PC-9 (cell line): ENCODE results near the gene EPHA4. TPM values are rescaled to one million over a fixed set of nuclear protein-coding genes. Genes with fewer than 3 reads are reported as not detected.

Experiments used
- BruUV-seq: library from RNA; stranded (reverse); fragments of 400-500 nt; replicated peaks from 2 replicates; lab custom pipeline; 2021; lab: Mats Ljungman, UMichigan
- CTCF ChIA-PET: fragments of 300-600 bp; sonication (Branson Sonifier 250); formaldehyde crosslinking; loops from one replicate; lab custom pipeline; 2022; ENCODE audit warnings: antibody characterized with exemption; lab: Charles Lee
- POLR2A ChIA-PET: fragments of 300-600 bp; sonication (Branson Sonifier 250); formaldehyde crosslinking; loops from one replicate; lab custom pipeline; 2022; ENCODE audit warnings: antibody characterized with exemption; ENCODE audit not compliant: unreplicated experiment; lab: Charles Lee
- DNase-seq, 2 experiments: peaks; one replicate each; pipeline versions ENCODE4 v3.0.0 to v3.0.0-alpha.2; 2015 to 2022; ENCODE audit warnings: mixed read lengths in 1 of 2
- H2AFZ ChIP-seq: fragments of 200-600 bp; sonication (generic); 2 replicates; pipeline ENCODE4 v1.8.1; 2017; ENCODE audit warnings: antibody characterized with exemption
- H3F3A ChIP-seq: fragments of 200-600 bp; sonication (generic); 2 replicates; pipeline ENCODE4 v1.8.1; 2017; ENCODE audit warnings: antibody characterized with exemption, mild to moderate bottlenecking, low read depth; ENCODE audit not compliant: insufficient read depth
- H3K27ac ChIP-seq: fragments of 200-600 bp; sonication (generic); 2 replicates; pipeline ENCODE4 v1.6.1; 2016; ENCODE audit warnings: mixed run types
- H3K27me3 ChIP-seq: fragments of 200-600 bp; sonication (generic); 2 replicates; pipeline ENCODE4 v1.6.1; 2016; ENCODE audit warnings: low read depth, mixed run types; ENCODE audit not compliant: insufficient read depth
- H3K36me3 ChIP-seq: fragments of 200-600 bp; sonication (generic); 2 replicates; pipeline ENCODE4 v1.6.1; 2016; ENCODE audit warnings: low read depth, mixed run types
- H3K4me1 ChIP-seq: fragments of 200-600 bp; sonication (generic); replicated peaks from 2 replicates; pipeline ENCODE4 v1.6.1; 2016; ENCODE audit warnings: mixed run types; ENCODE audit not compliant: insufficient read depth
- H3K4me2 ChIP-seq: fragments of 200-600 bp; sonication (generic); 2 replicates; pipeline ENCODE4 v1.6.1; 2017; ENCODE audit warnings: mixed run types
- H3K4me3 ChIP-seq: fragments of 200-600 bp; sonication (generic); 2 replicates; pipeline ENCODE4 v1.6.1; 2016; ENCODE audit warnings: mixed run types
- H3K79me2 ChIP-seq: fragments of 200-600 bp; sonication (generic); 2 replicates; pipeline ENCODE4 v1.6.1; 2017; ENCODE audit warnings: low read depth, mixed run types
- H3K9me2 ChIP-seq: fragments of 200-600 bp; sonication (generic); 2 replicates; pipeline ENCODE4 v1.8.1; 2017; ENCODE audit warnings: mild to moderate bottlenecking; ENCODE audit not compliant: insufficient read depth
- H3K9me3 ChIP-seq: fragments of 200-600 bp; sonication (generic); 2 replicates; pipeline ENCODE4 v1.8.1; 2016; ENCODE audit warnings: low read depth; ENCODE audit not compliant: insufficient read depth
- H4K20me1 ChIP-seq: fragments of 200-600 bp; sonication (generic); 2 replicates; pipeline ENCODE4 v1.8.1; 2017; ENCODE audit not compliant: insufficient read depth
- EZH2 ChIP-seq: fragments of 200-600 bp; sonication (generic); IDR thresholded peaks from 2 replicates; pipeline ENCODE4 v1.8.0; 2017; ENCODE audit warnings: antibody characterized with exemption, low read depth
- intact Hi-C: fragments of 100-400 bp; cut with micrococcal nuclease; formaldehyde crosslinking; loops from one replicate; pipeline ENCODE4 v1.10.0; 2022; ENCODE audit not compliant: unreplicated experiment
- total RNA-seq: library from RNA; stranded (reverse); gene quantifications from 2 replicates; pipeline ENCODE4 v1.2.3, GENCODE V29; 2021
- TF ChIP-seq, protein P1 (sequence below): fragments of 200-600 bp; sonication (generic); conservative IDR thresholded peaks from 2 replicates; pipeline ENCODE4 v1.6.1; 2017; ENCODE audit warnings: mixed run types, antibody characterized with exemption, mild to moderate bottlenecking, moderate library complexity

EPHA4 gene
- total RNA-seq, 1 experiment from 2014 or later, result 10.6 TPM

DNA sequence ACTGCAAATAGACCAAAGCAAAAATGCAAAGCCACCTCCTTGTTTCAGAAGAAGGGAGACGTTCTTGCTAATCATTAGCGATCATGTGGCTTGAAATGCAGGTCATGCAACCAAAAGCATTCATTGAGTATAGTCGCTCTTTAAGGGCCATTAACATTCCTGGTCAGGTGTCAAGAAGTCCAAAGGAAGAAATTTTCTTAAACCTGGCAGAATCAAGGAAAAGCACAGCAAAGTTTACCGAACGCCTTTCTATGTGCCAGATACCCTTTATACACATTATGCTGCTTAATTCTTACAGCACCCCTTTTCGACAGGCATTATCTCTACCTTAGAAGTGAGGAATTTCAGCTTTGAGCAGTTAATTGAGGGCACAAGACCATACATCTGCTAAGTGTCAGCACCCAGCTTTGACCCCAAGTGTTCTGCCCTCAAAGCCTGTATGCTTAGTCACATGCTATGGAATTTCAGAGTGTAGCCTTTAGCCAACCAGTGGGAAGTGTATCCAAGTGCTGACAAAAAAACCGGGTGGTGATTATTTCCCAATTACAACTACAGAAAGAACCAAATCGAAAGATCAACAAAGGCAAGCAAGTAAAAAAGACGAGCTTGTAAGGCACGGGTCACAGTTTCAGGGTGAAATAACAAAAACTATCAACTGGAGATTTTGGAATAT lies 70.8 kb downstream of the EPHA4 start:
- H3K36me3 ChIP-seq, result no peaks in the 10 kb centered on the region
- POLR2A ChIA-PET, result interaction anchor here (0.7 kb wide), 2 partner anchors 16 to 57 kb away, joined by 3 to 8 read pairs; no protein-coding TSS in a partner anchor
- no peaks in the 10 kb centered on the region for H4K20me1 ChIP-seq
- H3K79me2 ChIP-seq, result no peaks in the 10 kb centered on the region
- H3F3A ChIP-seq, result peaks cover 7% of the 10 kb centered on the region; the same call in 1 of the 2 replicates
- intact Hi-C loops, result no loop called here
- TF ChIP-seq, protein P1, sequence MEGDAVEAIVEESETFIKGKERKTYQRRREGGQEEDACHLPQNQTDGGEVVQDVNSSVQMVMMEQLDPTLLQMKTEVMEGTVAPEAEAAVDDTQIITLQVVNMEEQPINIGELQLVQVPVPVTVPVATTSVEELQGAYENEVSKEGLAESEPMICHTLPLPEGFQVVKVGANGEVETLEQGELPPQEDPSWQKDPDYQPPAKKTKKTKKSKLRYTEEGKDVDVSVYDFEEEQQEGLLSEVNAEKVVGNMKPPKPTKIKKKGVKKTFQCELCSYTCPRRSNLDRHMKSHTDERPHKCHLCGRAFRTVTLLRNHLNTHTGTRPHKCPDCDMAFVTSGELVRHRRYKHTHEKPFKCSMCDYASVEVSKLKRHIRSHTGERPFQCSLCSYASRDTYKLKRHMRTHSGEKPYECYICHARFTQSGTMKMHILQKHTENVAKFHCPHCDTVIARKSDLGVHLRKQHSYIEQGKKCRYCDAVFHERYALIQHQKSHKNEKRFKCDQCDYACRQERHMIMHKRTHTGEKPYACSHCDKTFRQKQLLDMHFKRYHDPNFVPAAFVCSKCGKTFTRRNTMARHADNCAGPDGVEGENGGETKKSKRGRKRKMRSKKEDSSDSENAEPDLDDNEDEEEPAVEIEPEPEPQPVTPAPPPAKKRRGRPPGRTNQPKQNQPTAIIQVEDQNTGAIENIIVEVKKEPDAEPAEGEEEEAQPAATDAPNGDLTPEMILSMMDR, result no peak
- no peak for TF ChIP-seq EZH2
- peak overlapping the region; percentile 19 for H2AFZ ChIP-seq
- CTCF ChIA-PET, result no interaction called here
- no peaks in the 10 kb centered on the region for H3K27me3 ChIP-seq
- no peaks in the 10 kb centered on the region for H3K9me2 ChIP-seq
- DNase-seq, result peak; percentile 26 to 81
- peak overlapping the region; percentile 49 for H3K4me2 ChIP-seq
- H3K27ac ChIP-seq, result peak overlapping the region; percentile 12; the same call in 1 of the 2 replicates
- H3K9me3 ChIP-seq, result 0 out of 2 replicates have a peak, but pooled peaks cover 3% of the 10 kb centered on the region
- peaks cover 17% of the 10 kb centered on the region for H3K4me1 ChIP-seq
- no TSS peak for BruUV-seq
- 0 out of 2 replicates have a peak overlapping the region, but pooled peaks have one; percentile 4 for H3K4me3 ChIP-seq

DNA sequence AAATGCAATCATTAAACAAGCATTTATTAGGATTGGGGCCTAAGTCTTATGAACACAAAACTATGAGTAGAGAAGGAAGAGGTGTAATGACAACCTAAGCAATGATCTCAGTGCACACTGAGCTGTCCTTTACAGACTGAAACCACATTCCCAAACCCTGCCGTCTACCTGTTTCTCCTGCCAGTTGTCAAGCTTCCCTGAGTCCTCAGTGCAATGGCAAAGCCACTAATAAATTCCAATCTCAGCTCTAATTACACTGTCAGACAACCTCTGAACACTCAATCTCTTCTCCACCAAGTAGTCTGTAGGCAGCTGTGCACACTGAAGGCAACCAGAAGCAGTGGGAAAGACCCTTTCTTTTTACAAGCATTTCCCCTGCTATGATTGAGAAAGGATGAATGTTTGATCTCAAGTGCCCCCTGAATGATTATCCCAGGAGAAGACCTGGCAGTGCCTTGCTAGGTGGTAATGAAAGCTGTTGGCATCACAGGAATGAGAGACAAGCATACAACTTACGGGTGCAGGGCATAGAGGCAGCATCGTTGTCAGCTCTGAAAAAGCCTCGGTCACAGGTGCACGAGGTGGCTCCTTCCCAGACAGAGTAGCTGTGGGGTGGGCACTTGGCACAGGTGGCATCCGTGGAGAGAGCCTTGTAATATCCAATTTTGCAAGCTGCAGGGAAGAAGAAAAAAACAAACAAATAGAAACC lies 71.4 kb downstream of the EPHA4 start:
- peak overlapping the region; percentile 49; the same call in 1 of the 2 replicates for H3K4me2 ChIP-seq
- intact Hi-C loops, result no loop called here

DNA sequence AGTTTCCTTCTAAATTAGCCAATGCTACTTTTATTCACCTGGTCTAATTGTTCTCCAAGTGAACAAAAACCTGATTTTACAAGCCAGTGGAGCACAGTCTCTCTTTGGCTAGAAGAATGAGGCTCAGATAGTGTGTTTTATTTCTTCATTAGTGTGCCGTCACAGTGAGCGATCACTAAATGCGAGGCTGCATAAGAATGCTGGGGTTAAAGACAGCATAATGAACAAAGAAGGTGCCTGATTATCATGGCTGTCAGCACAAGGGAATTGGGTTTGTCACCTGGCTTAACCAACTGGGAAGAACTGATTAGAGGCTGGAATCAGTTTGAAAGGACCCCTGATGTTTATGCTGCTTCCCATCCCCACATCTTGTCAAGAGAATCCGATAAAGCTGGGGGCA lies 76.4 kb downstream of the EPHA4 start:
- POLR2A ChIA-PET, result no interaction called here
- Histone ChIP-seq H3F3A (no peaks in the 10 kb centered on the region), H3K27me3 (no peaks in the 10 kb centered on the region), H4K20me1 (no peaks in the 10 kb centered on the region), H3K79me2 (no peaks in the 10 kb centered on the region), H3K36me3 (no peaks in the 10 kb centered on the region), H3K4me3 (no peak overlapping the region), H3K9me3 (no peaks in the 10 kb centered on the region), H3K4me2 (no peak overlapping the region), H3K27ac (no peak overlapping the region), H2AFZ (no peak overlapping the region), H3K4me1 (peaks cover 7% of the 10 kb centered on the region), H3K9me2 (no peaks in the 10 kb centered on the region)
- no peak for TF ChIP-seq EZH2
- intact Hi-C loops, result no loop called here
- CTCF ChIA-PET, result no interaction called here
- DNase-seq, result no peak
- no TSS peak for BruUV-seq

More for the DNA sequence above, 71.4 kb downstream of the EPHA4 start:
- H3K27ac ChIP-seq, result no peak overlapping the region
- no peaks in the 10 kb centered on the region for H3K79me2 ChIP-seq
- no peaks in the 10 kb centered on the region for H3K9me2 ChIP-seq
- no peaks in the 10 kb centered on the region for H3K36me3 ChIP-seq
- no peaks in the 10 kb centered on the region for H3K27me3 ChIP-seq
- H3F3A ChIP-seq, result peaks cover 7% of the 10 kb centered on the region; the same call in 1 of the 2 replicates
- H4K20me1 ChIP-seq, result no peaks in the 10 kb centered on the region
- H3K4me3 ChIP-seq, result no peak overlapping the region
- POLR2A ChIA-PET, result interaction anchor here (0.7 kb wide), 1 partner anchor 17 kb away, joined by 3 read pairs; no protein-coding TSS in a partner anchor
- DNase-seq, result no peak
- H2AFZ ChIP-seq, result no peak overlapping the region
- no TSS peak for BruUV-seq
- CTCF ChIA-PET, result no interaction called here
- H3K9me3 ChIP-seq, result 0 out of 2 replicates have a peak, but pooled peaks cover 3% of the 10 kb centered on the region
- peaks cover 17% of the 10 kb centered on the region for H3K4me1 ChIP-seq
- TF ChIP-seq, protein P1, result no peak
- no peak for TF ChIP-seq EZH2
